Thyroid gland (tissue), 4 donors: Measurements from ENCODE around the gene EPM2A.

Experiments
- CTCF ChIP-seq, 6 experiments: fragments of 200-600 bp in 3 of 6; fragments of 450-650 bp in 3 of 6; sonication (generic) in 3 of 6; IDR thresholded peaks; one replicate each; pipeline ENCODE4 v1.5.1; 2016 to 2019; ENCODE audit warnings: antibody characterized with exemption in 6 of 6, mild to moderate bottlenecking in 2 of 6, inconsistent platforms in 1 of 6, moderate library complexity in 1 of 6
- POLR2A ChIP-seq, 2 donors: fragments of 450-650 bp; IDR thresholded peaks; one replicate each; pipeline ENCODE4 v1.6.1; 2017; ENCODE audit warnings: antibody characterized with exemption in 2 of 2, mild to moderate bottlenecking in 2 of 2, moderate library complexity in 1 of 2

DNA sequence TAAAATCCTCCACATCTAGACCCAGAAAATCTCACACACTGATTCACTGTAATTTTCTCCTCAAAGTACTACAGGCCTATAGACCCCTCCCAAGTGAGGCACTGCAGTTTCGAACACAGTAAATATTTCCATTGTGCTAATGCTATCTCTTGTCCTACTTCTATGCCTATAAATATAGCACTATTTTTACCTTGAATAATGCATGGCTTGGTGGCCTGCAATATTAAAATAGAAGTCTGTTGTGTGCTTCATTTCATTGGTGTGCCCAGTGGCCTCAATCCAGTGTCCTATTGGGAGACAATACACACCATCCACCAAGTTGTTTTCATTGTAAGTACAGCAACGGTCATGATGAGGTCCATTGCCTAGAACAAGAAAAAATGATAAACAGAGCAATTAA lies 49.4 kb downstream of the EPM2A start:
- TF ChIP-seq POLR2A (IDR thresholded peaks at IDR 0.05) (no peak), CTCF (IDR thresholded peaks at IDR 0.05) (no peak)
